Right lobe of liver (tissue), 6 donors: Measurements from ENCODE around the gene LHPP. TPM values are rescaled to one million over a fixed set of nuclear protein-coding genes. Genes with fewer than 3 reads are reported as not detected.

Experiments
- ATAC-seq, 4 donors: fragments of 200-7000 bp; cut with Tn5 transposase; one replicate each; pipeline ENCODE4 v1.9.1; 2020; ENCODE audit warnings: mild to moderate bottlenecking in 4 of 4, moderate library complexity in 4 of 4
- DNase-seq, 3 donors: peaks; one replicate each; pipeline ENCODE4 v3.0.0-alpha.2; 2020
- H3K27ac ChIP-seq, 3 donors: fragments of 200-600 bp; one replicate each; pipeline ENCODE4 v1.8.0; 2022
- H3K27me3 ChIP-seq, 2 donors: fragments of 200-600 bp; one replicate each; pipeline ENCODE4 v1.8.0; 2022
- H3K36me3 ChIP-seq, 4 donors: fragments of 200-600 bp; sonication (generic) in 1 of 4; one replicate each; pipeline versions ENCODE4 v1.5.1 to v1.8.0; 2017 to 2022; ENCODE audit warnings: control low read depth in 1 of 4
- H3K4me1 ChIP-seq, 4 donors: fragments of 200-600 bp; sonication (generic) in 1 of 4; one replicate each; pipeline versions ENCODE4 v1.5.1 to v1.8.0; 2017 to 2022; ENCODE audit warnings: control low read depth in 1 of 4
- H3K4me3 ChIP-seq, 3 donors: fragments of 200-600 bp; one replicate each; pipeline ENCODE4 v1.8.0; 2022
- H3K9me3 ChIP-seq, 4 donors: fragments of 200-600 bp; sonication (generic) in 1 of 4; one replicate each; pipeline versions ENCODE4 v1.5.1 to v1.8.0; 2017 to 2022; ENCODE audit warnings: control low read depth in 1 of 4
- POLR2A ChIP-seq: fragments of 450-650 bp; IDR thresholded peaks from one replicate; pipeline ENCODE4 v1.6.1; 2017; ENCODE audit warnings: antibody characterized with exemption, mild to moderate bottlenecking
- WGBS: methylation state at CpG from one replicate; pipeline ENCODE4 v1.1.6; 2018; ENCODE audit warnings: low coverage, low lambda C conversion rate; ENCODE audit not compliant: insufficient coverage; ENCODE audit errors: missing lambda C conversion rate; 5-methylcytosine and 5-hydroxymethylcytosine counted together
- intact Hi-C, 2 donors: fragments of 100-400 bp; cut with DNase I; formaldehyde crosslinking; loops; one replicate each; pipeline versions ENCODE4 v1.11.2 to v1.14.1; 2022
- total RNA-seq, 6 experiments: library from RNA; depleted of rRNA in 2 of 6; stranded (reverse); fragments of >200 nt in 2 of 6; fragmentation: NEBNext Ultra II Directional in 3 of 6; extraction: Animal tissue kit (Norgen Biotek cat#: 25700) in 3 of 6; gene quantifications; one replicate each; pipeline versions ENCODE4 v1.1.0 to v1.2.4, GENCODE V29; 2016 to 2023
- TF ChIP-seq, protein P1 (sequence below), 4 donors: fragments of 200-600 bp in 3 of 4; fragments of 450-650 bp in 1 of 4; IDR thresholded peaks; one replicate each; pipeline versions ENCODE4 v1.5.1 to v1.8.0; 2016 to 2022; ENCODE audit warnings: antibody characterized with exemption in 4 of 4, mild to moderate bottlenecking in 2 of 4
- donor health status: DM: no; HTN: yes; CAD: no.
- donor health status: DM: no; HTN: no; CAD: no.
- donor health status: DM: no; HTN: no; CAD: no.
- donor health status: DM: no; HTN: yes; CAD: no.
- donor health status: DM: no; HTN: yes; CAD: no.

The LHPP gene
- total RNA-seq, 6 experiments from 2014 or later, result 19.3 to 56.3 (median 36.3) TPM

DNA sequence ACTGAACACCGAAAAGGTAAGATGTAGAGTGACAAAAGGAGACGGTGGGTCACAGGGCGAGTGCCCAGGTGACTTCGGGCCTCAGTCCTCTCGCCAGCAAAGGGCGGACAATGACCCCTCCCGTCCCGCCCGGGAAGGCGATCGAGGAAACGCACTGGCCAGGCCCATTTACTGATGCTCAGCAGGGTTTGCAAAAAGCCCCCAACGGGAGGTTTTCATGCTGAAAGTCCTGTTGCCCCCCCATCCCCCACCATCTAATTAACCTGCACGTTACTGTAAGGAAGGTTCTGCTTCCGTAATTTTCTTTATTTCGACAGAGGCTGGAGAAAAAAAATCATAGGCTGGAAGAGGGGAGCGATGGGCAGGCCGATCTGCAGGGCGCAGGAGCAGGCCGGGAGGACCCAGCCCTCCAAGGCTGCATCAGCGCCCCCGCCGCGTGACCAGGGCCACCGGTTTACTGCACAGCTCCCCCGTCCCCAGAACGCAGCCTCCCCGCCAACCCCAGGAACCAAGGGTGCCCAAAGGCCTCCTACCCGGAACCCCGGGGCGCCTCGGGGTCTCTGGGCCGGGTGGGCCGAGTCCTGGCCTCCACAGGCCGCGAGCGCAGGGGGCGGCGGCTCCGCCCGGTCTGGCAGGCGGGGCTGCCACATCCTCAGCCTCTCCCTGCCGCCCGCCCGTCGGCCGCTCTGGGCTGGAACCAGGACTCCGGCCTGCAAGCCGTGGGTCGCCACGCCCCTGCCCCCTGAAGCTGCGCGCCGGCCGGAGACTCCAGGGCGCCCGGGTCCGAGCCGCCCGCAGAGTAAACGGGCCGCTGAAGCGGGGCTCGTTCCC, 43.5 kb upstream of the LHPP start:
- WGBS, result 8% methylated on average over 21 of the region's 64 CpGs
- intact Hi-C loops, result no loop called here
- ATAC-seq, result peak; percentile 8 to 39 (median 28)
- Histone ChIP-seq H3K27ac (peak overlapping the region; percentile 50 to 87 (median 78)), H3K4me1 (peaks cover 0 to 33% (median 3%) of the 10 kb centered on the region in 4 donors), H3K27me3 (no peaks in the 10 kb centered on the region), H3K4me3 (peak overlapping the region; percentile 57 to 94 (median 61)), H3K9me3 (no peaks in the 10 kb centered on the region), H3K36me3 (no peaks in the 10 kb centered on the region)
- no peak for TF ChIP-seq POLR2A
- TF ChIP-seq, protein P1, sequence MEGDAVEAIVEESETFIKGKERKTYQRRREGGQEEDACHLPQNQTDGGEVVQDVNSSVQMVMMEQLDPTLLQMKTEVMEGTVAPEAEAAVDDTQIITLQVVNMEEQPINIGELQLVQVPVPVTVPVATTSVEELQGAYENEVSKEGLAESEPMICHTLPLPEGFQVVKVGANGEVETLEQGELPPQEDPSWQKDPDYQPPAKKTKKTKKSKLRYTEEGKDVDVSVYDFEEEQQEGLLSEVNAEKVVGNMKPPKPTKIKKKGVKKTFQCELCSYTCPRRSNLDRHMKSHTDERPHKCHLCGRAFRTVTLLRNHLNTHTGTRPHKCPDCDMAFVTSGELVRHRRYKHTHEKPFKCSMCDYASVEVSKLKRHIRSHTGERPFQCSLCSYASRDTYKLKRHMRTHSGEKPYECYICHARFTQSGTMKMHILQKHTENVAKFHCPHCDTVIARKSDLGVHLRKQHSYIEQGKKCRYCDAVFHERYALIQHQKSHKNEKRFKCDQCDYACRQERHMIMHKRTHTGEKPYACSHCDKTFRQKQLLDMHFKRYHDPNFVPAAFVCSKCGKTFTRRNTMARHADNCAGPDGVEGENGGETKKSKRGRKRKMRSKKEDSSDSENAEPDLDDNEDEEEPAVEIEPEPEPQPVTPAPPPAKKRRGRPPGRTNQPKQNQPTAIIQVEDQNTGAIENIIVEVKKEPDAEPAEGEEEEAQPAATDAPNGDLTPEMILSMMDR (IDR thresholded peaks at IDR 0.05), result no peak
- peak; percentile 59 to 78 (median 66) for DNase-seq

DNA sequence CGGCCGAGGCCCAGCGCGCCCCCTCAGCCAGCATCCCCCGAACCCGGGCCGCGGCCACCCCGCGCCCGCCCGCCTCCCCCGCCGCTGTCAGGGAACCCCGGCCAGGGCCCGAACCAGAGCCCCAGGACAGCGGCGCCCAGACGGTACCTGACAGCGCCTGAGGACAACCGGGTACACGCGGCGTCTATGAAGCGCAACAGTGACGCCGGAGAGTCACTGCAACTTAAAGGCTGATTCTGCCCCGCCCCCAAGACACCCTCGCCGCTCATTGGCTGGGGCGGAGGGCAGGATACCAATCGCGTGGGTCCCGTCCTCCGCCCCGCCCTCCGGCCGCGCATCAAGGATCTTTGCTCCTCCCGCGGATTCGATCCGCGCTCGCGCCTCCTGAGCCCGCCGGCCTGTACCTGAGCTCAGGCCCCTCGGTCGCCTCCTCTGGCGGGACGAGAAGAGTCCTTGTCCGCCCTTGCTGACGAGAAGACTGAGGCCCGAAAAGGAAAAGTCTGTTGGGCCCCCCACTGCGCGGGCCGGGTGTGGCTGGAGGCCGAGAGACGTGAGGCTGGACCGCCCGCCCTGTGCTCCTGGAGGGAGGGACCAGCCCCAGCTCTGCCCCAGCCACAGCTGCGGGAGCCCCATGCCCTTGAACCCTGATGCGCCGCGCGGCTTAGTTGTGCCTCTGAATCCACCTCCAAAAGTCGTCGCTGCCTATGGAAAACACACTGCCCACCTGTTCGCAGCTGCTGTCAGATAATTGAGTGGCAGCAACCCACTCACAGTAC, 42.7 kb upstream of the LHPP start, which contains the start of gene OAT:
TSS of gene OAT (minus strand) at position 198 of the 776 bp plus-strand sequence. CDS start 6,752 bp downstream, outside the sequence.
- no peaks in the 10 kb centered on the region for H3K36me3 ChIP-seq
- intact Hi-C loops, result no loop called here
- DNase-seq (peak; percentile 96 to 98 (median 97)), ATAC-seq (peak; percentile 93 to 97 (median 96))
- peak within 1 kb of the TSS; percentile 50 to 87 (median 78) for H3K27ac ChIP-seq
- H3K27me3 ChIP-seq, result no peaks in the 10 kb centered on the region
- no peaks in the 10 kb centered on the region for H3K9me3 ChIP-seq
- peaks cover 0 to 31% (median 3%) of the 10 kb centered on the region in 4 donors for H3K4me1 ChIP-seq
- TF ChIP-seq, protein P1 (IDR thresholded peaks at IDR 0.05), result no peak
- TF ChIP-seq POLR2A, result peak; percentile 92
- peak within 1 kb of the TSS; percentile 57 to 94 (median 61) for H3K4me3 ChIP-seq
- WGBS, result 16% methylated on average over 10 of the region's 70 CpGs

DNA sequence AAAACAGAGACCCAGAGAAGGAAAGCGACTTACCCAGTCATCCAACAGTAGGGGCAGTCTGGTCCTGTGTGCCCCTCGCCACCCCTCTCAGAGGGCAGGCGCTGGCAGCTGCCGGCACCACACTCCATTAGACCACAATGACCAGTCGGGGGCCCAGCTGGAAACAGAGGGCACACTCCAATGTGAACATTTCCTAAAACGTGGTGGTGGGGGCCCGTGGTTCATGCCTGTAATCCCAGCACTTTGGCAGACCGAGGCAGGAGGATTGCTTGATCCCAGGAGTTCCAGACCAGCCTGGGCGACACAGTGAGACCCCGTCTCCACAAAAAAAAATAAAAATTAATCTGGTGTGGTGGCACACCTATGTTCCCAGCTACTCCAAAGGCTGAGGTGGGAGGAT, 42.0 kb upstream of the LHPP start:
- Histone ChIP-seq H3K4me3 (no peak overlapping the region), H3K27ac (no peak overlapping the region)
- WGBS, result 83% methylated on average over 1 of the region's 10 CpGs

DNA sequence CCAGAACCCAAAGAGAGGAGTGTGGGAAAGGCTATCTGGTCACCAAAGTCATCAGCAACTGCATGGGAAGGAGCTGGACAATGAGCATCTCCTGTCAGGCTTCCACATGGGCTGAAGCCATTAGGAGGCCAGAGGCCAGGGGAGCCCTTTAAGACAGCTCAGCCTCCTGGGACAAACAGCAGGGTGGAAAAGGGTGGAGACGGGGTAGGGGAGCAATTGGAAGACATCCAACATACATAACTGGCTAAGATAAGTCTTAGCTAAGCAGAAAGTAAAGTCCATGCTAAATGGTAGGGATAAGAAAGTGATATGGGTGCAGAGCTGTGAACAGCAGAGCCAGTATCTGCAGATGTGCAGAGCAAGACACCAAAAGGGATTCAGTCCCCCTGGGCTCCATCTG, 41.4 kb upstream of the LHPP start:
- no peak for DNase-seq
- Histone ChIP-seq H3K36me3 (no peaks in the 10 kb centered on the region), H3K4me3 (no peak overlapping the region), H3K27ac (no peak overlapping the region), H3K27me3 (no peaks in the 10 kb centered on the region), H3K9me3 (no peaks in the 10 kb centered on the region), H3K4me1 (peaks cover 0 to 27% (median 0%) of the 10 kb centered on the region in 4 donors)
- ATAC-seq, result no peak
- intact Hi-C loops, result no loop called here
- TF ChIP-seq, protein P1 (IDR thresholded peaks at IDR 0.05), result no peak
- no peak for TF ChIP-seq POLR2A
- WGBS, result 33% methylated on average over 1 of the region's 1 CpG

More for the DNA sequence above, 42.0 kb upstream of the LHPP start:
- Histone ChIP-seq H3K4me1 (peaks cover 0 to 23% (median under 1%) of the 10 kb centered on the region in 4 donors), H3K27me3 (no peaks in the 10 kb centered on the region), H3K9me3 (no peaks in the 10 kb centered on the region), H3K36me3 (no peaks in the 10 kb centered on the region)
- intact Hi-C loops, result no loop called here
- TF ChIP-seq, protein P1 (IDR thresholded peaks at IDR 0.05), result no peak
- no peak for TF ChIP-seq POLR2A
- ATAC-seq (no peak), DNase-seq (no peak)
